PC-3 (cell line): ENCODE measurements around the gene MAGEA10. TPM values are rescaled to one million over a fixed set of nuclear protein-coding genes. Genes with fewer than 3 reads are reported as not detected.
"Not testable (repeated sequence)": the region's sequence is repeated elsewhere in the genome, so short reads cannot be mapped to it uniquely, and the experiment has no call there.

Experiments used
- ATAC-seq: fragments of 200-7000 bp; cut with Tn5 transposase; 2 replicates; pipeline ENCODE4 v1.9.1; 2020; ENCODE audit warnings: mild to moderate bottlenecking, moderate library complexity
- BruUV-seq: library from RNA; stranded (reverse); fragments of 400-500 nt; replicated peaks from 2 replicates; lab custom pipeline; 2021; lab: Mats Ljungman, UMichigan
- CTCF ChIA-PET: fragments of 300-600 bp; sonication (Branson Sonifier 250); formaldehyde crosslinking; loops from one replicate; lab custom pipeline; 2022; ENCODE audit warnings: antibody characterized with exemption; lab: Charles Lee
- POLR2A ChIA-PET: fragments of 300-600 bp; sonication (Branson Sonifier 250); formaldehyde crosslinking; loops from one replicate; lab custom pipeline; 2022; ENCODE audit warnings: antibody characterized with exemption; ENCODE audit not compliant: unreplicated experiment; lab: Charles Lee
- DNase-seq: peaks from one replicate; pipeline ENCODE4 v3.0.0-alpha.2; 2015
- H2AFZ ChIP-seq: fragments of 300-600 bp; sonication (generic); 2 replicates; pipeline ENCODE4 v1.6.0; 2016; ENCODE audit warnings: antibody characterized with exemption, low read length
- H3F3A ChIP-seq: fragments of 300-600 bp; sonication (generic); one replicate; pipeline ENCODE4 v1.6.0; 2017; ENCODE audit warnings: antibody characterized with exemption, low read length, control low read depth, mild to moderate bottlenecking; ENCODE audit not compliant: unreplicated experiment
- H3K27ac ChIP-seq: fragments of 300-600 bp; sonication (generic); 2 replicates; pipeline ENCODE4 v1.5.1; 2016; ENCODE audit warnings: mild to moderate bottlenecking, low read length
- H3K27me3 ChIP-seq: fragments of 300-600 bp; sonication (generic); 2 replicates; pipeline ENCODE4 v1.6.1; 2016; ENCODE audit warnings: low read length, mixed read lengths
- H3K36me3 ChIP-seq: fragments of 300-600 bp; sonication (generic); 2 replicates; pipeline ENCODE4 v1.6.1; 2016; ENCODE audit warnings: low read depth, mixed run types, low read length, mixed read lengths
- H3K4me1 ChIP-seq: fragments of 300-600 bp; sonication (generic); 2 replicates; pipeline ENCODE4 v1.5.1; 2016; ENCODE audit warnings: low read length; ENCODE audit not compliant: insufficient read depth
- H3K4me2 ChIP-seq: fragments of 300-600 bp; sonication (generic); 2 replicates; pipeline ENCODE4 v1.6.0; 2016; ENCODE audit warnings: low read length
- H3K4me3 ChIP-seq: fragments of 300-600 bp; sonication (generic); 2 replicates; pipeline ENCODE4 v1.5.1; 2016; ENCODE audit warnings: mild to moderate bottlenecking, low read length, mixed read lengths
- H3K79me2 ChIP-seq: fragments of 300-600 bp; sonication (generic); 2 replicates; pipeline ENCODE4 v1.6.1; 2017; ENCODE audit warnings: low read length, mixed read lengths
- H3K9ac ChIP-seq: fragments of 300-600 bp; sonication (generic); 2 replicates; pipeline ENCODE4 v1.6.0; 2016; ENCODE audit warnings: mild to moderate bottlenecking, low read length
- H3K9me2 ChIP-seq: fragments of 300-600 bp; sonication (generic); replicated peaks from 2 replicates; pipeline ENCODE4 v1.6.1; 2016; ENCODE audit warnings: mixed run types, low read length, mixed read lengths
- H3K9me3 ChIP-seq: fragments of 300-600 bp; sonication (generic); 2 replicates; pipeline ENCODE4 v1.6.1; 2016; ENCODE audit warnings: low read length, mixed read lengths
- H4K20me1 ChIP-seq: fragments of 300-600 bp; sonication (generic); 2 replicates; pipeline ENCODE4 v1.6.1; 2016; ENCODE audit warnings: low read length, mixed read lengths
- EZH2 ChIP-seq: fragments of 300-600 bp; sonication (generic); IDR thresholded peaks from one replicate; pipeline ENCODE4 v1.6.1; 2017; ENCODE audit warnings: antibody characterized with exemption, mild to moderate bottlenecking, low read length; ENCODE audit not compliant: unreplicated experiment
- EZH2phosphoT487 ChIP-seq: fragments of 300-600 bp; sonication (generic); IDR thresholded peaks from 2 replicates; pipeline ENCODE4 v1.6.1; 2018; ENCODE audit warnings: mild to moderate bottlenecking, antibody characterized with exemption, low read length, borderline replicate concordance
- intact Hi-C: fragments of 100-400 bp; cut with micrococcal nuclease; formaldehyde crosslinking; loops from 2 replicates; pipeline ENCODE4 v1.9.0; 2023
- total RNA-seq: library from RNA; depleted of rRNA; stranded (reverse); fragments of >200 nt; gene quantifications from 2 replicates; pipeline ENCODE4 v1.2.3, GENCODE V29; 2014
- TF ChIP-seq, protein P1 (sequence below): fragments of 300-600 bp; sonication (generic); conservative IDR thresholded peaks from 2 replicates; pipeline ENCODE4 v1.5.1; 2017; ENCODE audit warnings: antibody characterized with exemption, low read depth, mild to moderate bottlenecking, low read length

MAGEA10 gene
- total RNA-seq, 1 experiment from 2014 or later, result not detected

DNA sequence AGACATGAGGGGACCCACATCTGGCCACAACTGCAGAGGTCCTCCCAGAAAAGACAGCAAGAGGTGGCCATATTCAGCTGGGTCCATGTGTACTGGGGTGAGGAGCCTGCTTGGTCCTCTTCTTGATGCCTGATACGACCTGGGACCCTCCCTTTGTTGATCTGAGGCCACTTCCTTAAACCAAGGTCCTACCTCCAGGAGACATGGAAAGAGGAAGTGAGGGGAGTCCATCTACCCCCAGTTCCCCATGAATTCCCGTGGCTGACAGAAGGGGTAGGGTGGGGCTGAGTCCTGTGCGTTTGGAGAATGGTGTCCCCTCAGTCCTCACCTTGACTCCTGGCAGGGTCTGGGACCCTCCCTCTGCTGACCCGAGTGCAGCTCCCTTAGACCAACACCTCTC lies 2.1 kb downstream of the MAGEA10 start:
- H3K9ac ChIP-seq, result no peak overlapping the region
- H3K36me3 ChIP-seq, result no peaks in the 10 kb centered on the region
- ATAC-seq (no peak), DNase-seq (no peak)
- H3K27ac ChIP-seq, result no peak overlapping the region
- CTCF ChIA-PET, result no interaction called here
- no peak overlapping the region for H2AFZ ChIP-seq
- no peaks in the 10 kb centered on the region for H3K79me2 ChIP-seq
- no peaks in the 10 kb centered on the region for H4K20me1 ChIP-seq
- no peaks in the 10 kb centered on the region for H3K9me2 ChIP-seq
- H3K4me2 ChIP-seq, result no peak overlapping the region
- H3K4me1 ChIP-seq, result no peaks in the 10 kb centered on the region
- no TSS peak for BruUV-seq
- no peaks in the 10 kb centered on the region for H3F3A ChIP-seq
- POLR2A ChIA-PET, result no interaction called here
- TF ChIP-seq EZH2 (no peak), EZH2phosphoT487 (no peak)
- TF ChIP-seq, protein P1, sequence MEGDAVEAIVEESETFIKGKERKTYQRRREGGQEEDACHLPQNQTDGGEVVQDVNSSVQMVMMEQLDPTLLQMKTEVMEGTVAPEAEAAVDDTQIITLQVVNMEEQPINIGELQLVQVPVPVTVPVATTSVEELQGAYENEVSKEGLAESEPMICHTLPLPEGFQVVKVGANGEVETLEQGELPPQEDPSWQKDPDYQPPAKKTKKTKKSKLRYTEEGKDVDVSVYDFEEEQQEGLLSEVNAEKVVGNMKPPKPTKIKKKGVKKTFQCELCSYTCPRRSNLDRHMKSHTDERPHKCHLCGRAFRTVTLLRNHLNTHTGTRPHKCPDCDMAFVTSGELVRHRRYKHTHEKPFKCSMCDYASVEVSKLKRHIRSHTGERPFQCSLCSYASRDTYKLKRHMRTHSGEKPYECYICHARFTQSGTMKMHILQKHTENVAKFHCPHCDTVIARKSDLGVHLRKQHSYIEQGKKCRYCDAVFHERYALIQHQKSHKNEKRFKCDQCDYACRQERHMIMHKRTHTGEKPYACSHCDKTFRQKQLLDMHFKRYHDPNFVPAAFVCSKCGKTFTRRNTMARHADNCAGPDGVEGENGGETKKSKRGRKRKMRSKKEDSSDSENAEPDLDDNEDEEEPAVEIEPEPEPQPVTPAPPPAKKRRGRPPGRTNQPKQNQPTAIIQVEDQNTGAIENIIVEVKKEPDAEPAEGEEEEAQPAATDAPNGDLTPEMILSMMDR, result no peak
- no peaks in the 10 kb centered on the region for H3K9me3 ChIP-seq
- no peaks in the 10 kb centered on the region for H3K27me3 ChIP-seq
- intact Hi-C loops, result no loop called here
- no peak overlapping the region for H3K4me3 ChIP-seq

DNA sequence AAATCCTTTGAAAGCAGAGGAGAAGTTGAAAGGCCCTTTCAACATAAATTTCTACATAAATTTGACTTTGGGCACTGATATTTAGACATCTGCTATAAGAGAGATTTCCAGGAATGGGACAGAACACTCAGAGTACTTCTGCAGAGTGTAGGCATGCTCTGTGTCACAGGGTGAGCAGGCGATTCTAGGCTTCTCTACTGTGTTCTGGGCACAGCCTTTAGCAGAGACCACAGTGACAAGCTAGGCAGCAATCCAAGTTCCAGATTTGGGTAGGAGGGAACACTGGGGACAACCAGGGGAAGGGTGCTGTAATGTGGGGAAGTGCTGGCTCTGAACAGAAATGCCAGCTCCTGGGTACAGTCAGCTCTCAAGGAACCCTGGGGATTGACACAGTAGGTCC lies 6.9 kb downstream of the MAGEA10 start:
- intact Hi-C loops, result no loop called here
- Histone ChIP-seq H3F3A (no peaks in the 10 kb centered on the region), H3K4me3 (no peak overlapping the region), H2AFZ (no peak overlapping the region), H3K4me1 (no peaks in the 10 kb centered on the region), H3K4me2 (no peak overlapping the region), H3K79me2 (no peaks in the 10 kb centered on the region), H3K27ac (no peak overlapping the region), H4K20me1 (no peaks in the 10 kb centered on the region), H3K27me3 (no peaks in the 10 kb centered on the region), H3K9me3 (no peaks in the 10 kb centered on the region), H3K9me2 (no peaks in the 10 kb centered on the region), H3K9ac (no peak overlapping the region), H3K36me3 (no peaks in the 10 kb centered on the region)
- no peak for ATAC-seq
- ChIA-PET POLR2A (no interaction called here), CTCF (no interaction called here)
- TF ChIP-seq, protein P1, result no peak
- no peak for TF ChIP-seq EZH2phosphoT487
- no peak for TF ChIP-seq EZH2
- no TSS peak for BruUV-seq
- no peak for DNase-seq

DNA sequence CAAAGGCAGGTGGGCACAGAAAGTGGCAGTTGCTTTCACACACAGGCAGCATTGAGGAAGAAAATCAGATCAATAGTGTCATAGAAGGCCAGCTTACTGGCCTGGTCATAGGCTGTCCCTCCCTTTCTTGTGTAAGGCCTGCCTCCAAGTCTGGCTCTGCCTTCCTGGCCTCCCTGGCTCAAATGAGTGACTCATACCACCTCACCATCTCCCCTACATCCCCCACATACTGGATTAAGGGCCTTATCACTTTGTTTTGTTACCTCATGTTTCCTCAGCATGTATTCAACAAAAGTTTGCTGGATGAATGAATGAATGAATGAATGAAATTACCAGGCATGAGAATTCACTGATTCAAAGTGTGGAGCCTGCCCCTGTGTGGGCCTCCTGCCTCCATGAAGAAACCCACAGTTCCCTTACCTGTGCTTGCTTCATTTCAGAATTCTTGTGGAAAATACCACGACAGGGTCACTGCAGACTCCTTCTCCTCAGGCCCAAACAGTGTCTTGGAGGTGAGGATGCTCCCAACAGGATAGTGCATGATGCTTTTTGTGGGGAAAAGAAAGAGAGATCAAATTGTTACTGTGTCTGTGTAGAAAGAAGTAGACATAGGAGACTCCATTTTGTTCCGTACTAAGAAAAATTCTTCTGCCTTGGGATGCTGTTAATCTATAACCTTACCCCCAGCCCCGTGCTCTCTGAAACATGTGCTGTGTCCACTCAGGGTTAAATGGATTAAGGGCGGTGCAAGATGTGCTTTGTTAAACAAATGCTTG lies 9.1 kb downstream of the MAGEA10 start:
- H3K27ac ChIP-seq, H2AFZ ChIP-seq, POLR2A ChIA-PET, H4K20me1 ChIP-seq, H3K27me3 ChIP-seq, BruUV-seq, H3K9me3 ChIP-seq, H3K4me1 ChIP-seq, H3K9me2 ChIP-seq, intact Hi-C loops, H3F3A ChIP-seq, H3K36me3 ChIP-seq, H3K4me3 ChIP-seq, H3K79me2 ChIP-seq, DNase-seq, ATAC-seq, CTCF ChIA-PET, H3K4me2 ChIP-seq, H3K9ac ChIP-seq: not testable (repeated sequence)
